Ectodermal cell (in vitro differentiated cells): Measurements from ENCODE around the gene SUPT7L. TPM values are rescaled to one million over a fixed set of nuclear protein-coding genes. Genes with fewer than 3 reads are reported as not detected.

Source experiments
- H3K27ac ChIP-seq: 2 replicates; pipeline ENCODE4 v1.7.0; 2013; ENCODE audit warnings: mild to moderate bottlenecking, low read depth, low read length; ENCODE audit not compliant: insufficient read depth, poor library complexity, severe bottlenecking
- H3K27me3 ChIP-seq: 2 replicates; pipeline ENCODE4 v1.7.0; 2013; ENCODE audit warnings: mild to moderate bottlenecking, low read length; ENCODE audit not compliant: insufficient read depth, control insufficient read depth, poor library complexity, severe bottlenecking
- H3K36me3 ChIP-seq: one replicate; pipeline ENCODE4 v1.7.0; 2013; ENCODE audit warnings: low read length; ENCODE audit not compliant: control insufficient read depth, insufficient read depth
- H3K4me1 ChIP-seq: one replicate; pipeline ENCODE4 v1.7.0; 2013; ENCODE audit warnings: low read length; ENCODE audit not compliant: control insufficient read depth, insufficient read depth
- H3K4me3 ChIP-seq: 2 replicates; pipeline ENCODE4 v1.7.0; 2013; ENCODE audit warnings: low read depth, low read length, control low read depth; ENCODE audit not compliant: insufficient read depth
- H3K9me3 ChIP-seq: 2 replicates; pipeline ENCODE4 v1.7.0; 2013; ENCODE audit warnings: mild to moderate bottlenecking, low read length, moderate library complexity; ENCODE audit not compliant: control insufficient read depth
- WGBS, 2 experiments: methylation state at CpG; one replicate each; pipeline ENCODE4 v1.1.7; 2013; ENCODE audit warnings: missing lambda C conversion rate in 2 of 2; 5-methylcytosine and 5-hydroxymethylcytosine counted together
- polyA plus RNA-seq, 4 experiments: library from polyadenylated mRNA; stranded (reverse); fragments of 50-300 nt; gene quantifications; one replicate each; pipeline ENCODE4 v1.2.3, GENCODE V29; 2013

Gene SUPT7L, protein sequence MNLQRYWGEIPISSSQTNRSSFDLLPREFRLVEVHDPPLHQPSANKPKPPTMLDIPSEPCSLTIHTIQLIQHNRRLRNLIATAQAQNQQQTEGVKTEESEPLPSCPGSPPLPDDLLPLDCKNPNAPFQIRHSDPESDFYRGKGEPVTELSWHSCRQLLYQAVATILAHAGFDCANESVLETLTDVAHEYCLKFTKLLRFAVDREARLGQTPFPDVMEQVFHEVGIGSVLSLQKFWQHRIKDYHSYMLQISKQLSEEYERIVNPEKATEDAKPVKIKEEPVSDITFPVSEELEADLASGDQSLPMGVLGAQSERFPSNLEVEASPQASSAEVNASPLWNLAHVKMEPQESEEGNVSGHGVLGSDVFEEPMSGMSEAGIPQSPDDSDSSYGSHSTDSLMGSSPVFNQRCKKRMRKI
- polyA plus RNA-seq (2013, experiment 1 of 4) = 43.0 TPM
- polyA plus RNA-seq (2013, experiment 2 of 4) = 44.6 TPM
- polyA plus RNA-seq (2013, experiment 3 of 4) = 35.9 TPM
- 40.9 TPM for polyA plus RNA-seq (2013, experiment 4 of 4)

DNA sequence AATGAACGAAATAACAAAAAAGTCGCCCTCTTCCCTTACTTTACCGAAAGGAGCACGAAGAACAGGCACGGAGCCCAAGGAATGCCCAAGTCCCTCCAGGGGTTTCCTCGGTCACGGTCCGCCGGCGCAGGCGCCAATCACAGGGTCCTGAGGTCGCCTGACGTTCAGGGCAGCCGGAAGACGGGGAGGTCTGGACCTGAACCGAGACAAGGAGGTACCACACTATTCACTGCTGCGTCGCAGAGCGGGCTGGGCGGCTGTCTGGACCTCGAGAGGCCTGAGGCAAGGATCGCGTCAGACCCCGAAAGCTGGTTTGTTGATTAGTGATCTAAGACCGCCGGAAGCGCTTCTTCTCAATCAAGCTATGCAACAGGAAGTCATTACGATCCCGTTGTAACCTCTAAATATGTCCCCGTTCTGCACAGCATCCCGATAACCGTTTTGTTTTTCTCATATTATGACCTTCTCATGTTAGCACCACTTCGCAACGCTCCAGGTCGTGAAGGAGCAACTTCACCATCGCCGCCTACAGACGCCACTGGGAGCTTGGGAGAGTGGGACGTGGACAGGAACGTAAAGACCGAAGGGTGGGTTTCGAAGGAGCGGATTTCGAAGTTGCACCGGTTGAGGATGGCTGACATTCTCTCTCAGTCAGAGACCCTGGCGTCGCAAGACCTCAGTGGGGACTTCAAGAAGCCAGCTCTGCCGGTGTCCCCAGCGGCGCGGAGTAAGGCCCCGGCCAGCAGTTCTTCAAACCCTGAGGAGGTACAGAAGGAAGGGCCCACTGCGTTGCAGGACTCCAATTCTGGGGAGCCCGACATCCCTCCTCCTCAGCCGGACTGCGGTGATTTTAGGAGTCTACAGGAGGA lies at the start of gene SUPT7L, which contains the start of gene SLC4A1AP:
Gene SUPT7L, minus strand, starts transcription at position 330 of the 869 bp plus-strand sequence. CDS start 1,422 bp downstream, outside the sequence.
Gene SLC4A1AP, plus strand, starts transcription at position 605 of the 869 bp plus-strand sequence. Its CDS starts 26 bp downstream, at position 631.
- 0% methylated on average over 56 of the region's 56 CpGs for WGBS, 2 experiments
- no peaks in the 10 kb centered on the region for H3K27me3 ChIP-seq
- peak within 1 kb of the TSS; percentile 77 for H3K27ac ChIP-seq
- H3K4me3 ChIP-seq = peak within 1 kb of the TSS; percentile 96
- peaks cover 11% of the 10 kb centered on the region for H3K36me3 ChIP-seq
- no peaks in the 10 kb centered on the region for H3K4me1 ChIP-seq
- H3K9me3 ChIP-seq = no peaks in the 10 kb centered on the region

DNA sequence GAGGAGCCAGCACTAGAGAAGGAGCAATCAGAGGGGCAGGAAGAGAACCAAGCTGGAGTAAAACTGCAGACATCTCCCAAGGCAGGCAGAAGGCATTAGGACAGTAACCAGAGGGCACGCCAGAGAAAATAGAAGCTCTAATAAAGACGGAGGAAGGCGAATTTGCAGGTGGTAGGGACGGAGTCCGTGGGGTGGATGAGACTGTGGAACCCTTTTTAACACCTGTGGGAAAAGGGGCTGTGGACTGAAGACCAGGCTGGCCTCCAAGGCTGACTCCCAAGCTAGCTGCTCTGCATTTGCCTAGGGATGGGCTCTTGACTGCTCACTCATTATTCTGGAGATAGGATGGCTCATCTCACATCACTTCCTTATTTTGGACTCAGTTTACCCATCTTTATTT lies 49.8 kb upstream of the SUPT7L start:
- no peaks in the 10 kb centered on the region for H3K9me3 ChIP-seq
- H3K27me3 ChIP-seq = peaks cover 28% of the 10 kb centered on the region
- no peak overlapping the region for H3K4me3 ChIP-seq
- H3K27ac ChIP-seq = no peak overlapping the region
- peaks cover 10% of the 10 kb centered on the region for H3K4me1 ChIP-seq
- H3K36me3 ChIP-seq = no peaks in the 10 kb centered on the region
- WGBS, 2 experiments = 90 to 95% methylated on average over 5 of the region's 5 CpGs

GRCh38 chr2:27712522-27712921 lies 49.1 kb upstream of the SUPT7L start:
- Histone ChIP-seq H3K27me3 (peaks cover 28% of the 10 kb centered on the region), H3K27ac (no peak overlapping the region)
- WGBS, 2 experiments = 90 to 96% methylated on average over 1 of the region's 1 CpG

GRCh38 chr2:27711804-27712203 lies 48.4 kb upstream of the SUPT7L start:
- no peaks in the 10 kb centered on the region for H3K36me3 ChIP-seq
- 90 to 92% methylated on average over 5 of the region's 5 CpGs for WGBS, 2 experiments
- peaks cover 23% of the 10 kb centered on the region for H3K27me3 ChIP-seq
- peaks cover 10% of the 10 kb centered on the region for H3K4me1 ChIP-seq
- no peak overlapping the region for H3K27ac ChIP-seq
- no peaks in the 10 kb centered on the region for H3K9me3 ChIP-seq
- H3K4me3 ChIP-seq = no peak overlapping the region

More at GRCh38 chr2:27712522-27712921, 49.1 kb upstream of the SUPT7L start:
- Histone ChIP-seq H3K4me3 (no peak overlapping the region), H3K4me1 (peaks cover 10% of the 10 kb centered on the region), H3K9me3 (no peaks in the 10 kb centered on the region), H3K36me3 (no peaks in the 10 kb centered on the region)

GRCh38 chr2:27710640-27711430 lies 47.4 kb upstream of the SUPT7L start:
- Histone ChIP-seq H3K4me3 (no peak overlapping the region), H3K9me3 (no peaks in the 10 kb centered on the region), H3K36me3 (no peaks in the 10 kb centered on the region), H3K4me1 (peaks cover 4% of the 10 kb centered on the region), H3K27ac (no peak overlapping the region), H3K27me3 (peaks cover 13% of the 10 kb centered on the region)
- WGBS, 2 experiments = 89 to 93% methylated on average over 7 to 8 of the region's 8 CpGs

DNA sequence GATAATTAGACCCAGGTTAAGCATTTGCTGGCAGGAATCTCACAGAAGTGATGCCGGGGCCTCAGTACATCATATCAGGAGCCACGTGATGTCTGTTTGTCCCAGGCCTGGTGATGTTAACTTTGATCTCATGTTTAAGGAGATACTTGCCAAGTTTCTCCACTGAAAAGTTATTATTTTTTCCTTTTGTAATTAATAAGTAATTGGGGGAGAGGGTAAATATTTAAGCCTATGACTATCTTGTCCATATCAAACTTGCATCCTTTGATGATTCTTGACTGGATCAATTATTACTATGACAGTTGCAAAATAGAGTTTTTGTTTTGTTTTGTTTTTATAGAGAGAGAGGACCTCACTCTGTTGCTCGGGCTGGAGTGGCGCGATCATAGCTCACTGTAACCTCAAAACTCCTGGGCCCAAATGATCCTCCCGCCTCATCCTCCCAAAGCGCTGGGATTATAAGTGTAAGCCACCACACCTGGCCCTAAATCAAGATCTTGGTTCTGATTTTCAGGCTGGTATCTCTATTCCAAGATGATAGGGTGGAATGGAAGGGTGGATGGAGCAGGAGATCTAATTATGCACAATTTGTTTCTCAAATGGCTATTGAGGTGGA lies 46.7 kb upstream of the SUPT7L start:
- H3K4me3 ChIP-seq = no peak overlapping the region
- 93 to 96% methylated on average over 7 of the region's 7 CpGs for WGBS, 2 experiments
- peaks cover 9% of the 10 kb centered on the region for H3K27me3 ChIP-seq
- H3K27ac ChIP-seq = no peak overlapping the region
- no peaks in the 10 kb centered on the region for H3K9me3 ChIP-seq
- H3K36me3 ChIP-seq = no peaks in the 10 kb centered on the region
- H3K4me1 ChIP-seq = peaks cover under 1% of the 10 kb centered on the region

DNA sequence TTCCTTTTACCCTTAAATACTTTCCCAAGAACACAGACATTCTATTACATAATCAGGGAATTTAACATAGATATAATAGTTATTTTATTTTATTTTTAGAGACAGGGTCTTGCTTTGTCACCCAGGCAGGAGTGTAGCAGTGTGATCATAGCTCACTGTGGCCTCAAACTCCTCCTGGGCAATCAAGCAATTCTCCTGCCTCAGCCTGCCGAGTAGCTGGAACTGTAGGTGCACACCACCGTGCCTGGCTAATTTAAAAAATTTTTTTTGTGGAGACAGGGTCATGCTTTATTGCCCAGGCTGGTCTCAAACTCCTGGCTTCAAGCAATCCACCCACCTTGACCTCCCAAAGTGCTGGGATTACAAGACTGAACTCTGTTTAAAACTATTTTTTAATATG lies 45.9 kb upstream of the SUPT7L start:
- Histone ChIP-seq H3K9me3 (no peaks in the 10 kb centered on the region), H3K4me1 (no peaks in the 10 kb centered on the region), H3K36me3 (no peaks in the 10 kb centered on the region), H3K4me3 (no peak overlapping the region), H3K27me3 (peaks cover 1% of the 10 kb centered on the region), H3K27ac (no peak overlapping the region)
- WGBS, 2 experiments = 85 to 88% methylated on average over 2 of the region's 2 CpGs

GRCh38 chr2:27708666-27709065 lies 45.3 kb upstream of the SUPT7L start:
- H3K27ac ChIP-seq = no peak overlapping the region
- H3K27me3 ChIP-seq = no peaks in the 10 kb centered on the region
- no peaks in the 10 kb centered on the region for H3K4me1 ChIP-seq
- H3K4me3 ChIP-seq = no peak overlapping the region
- H3K9me3 ChIP-seq = no peaks in the 10 kb centered on the region
- 84 to 88% methylated on average over 3 of the region's 3 CpGs for WGBS, 2 experiments
- no peaks in the 10 kb centered on the region for H3K36me3 ChIP-seq

- Histone ChIP-seq H3K27me3 (no peaks in the 10 kb centered on the region), H3K9me3 (no peaks in the 10 kb centered on the region), H3K4me3 (no peak overlapping the region), H3K4me1 (no peaks in the 10 kb centered on the region), H3K27ac (no peak overlapping the region), H3K36me3 (no peaks in the 10 kb centered on the region)
- 91 to 93% methylated on average over 7 of the region's 7 CpGs for WGBS, 2 experiments
Observed at GRCh38 chr2:27708257-27708654, 44.8 kb upstream of the SUPT7L start.
